ENCODE results near the gene ACP6. TPM values are rescaled to one million over a fixed set of nuclear protein-coding genes. Genes with fewer than 3 reads are reported as not detected.
"Not testable (repeated sequence)": the region's sequence is repeated elsewhere in the genome, so short reads cannot be mapped to it uniquely, and the experiment has no call there.

ACP6 gene
- total RNA-seq, 1 donor from 2014 or later, result 17.6 TPM

- intact Hi-C loops (cut with DNase I), result no loop called here
- DNase-seq (ENCODE audit: low spot score) (no peak), ATAC-seq (no peak)
These were observed 44.0 kb downstream of the ACP6 start for GRCh38 chr1:147626291-147626690.

GRCh38 chr1:147625362-147625995 lies 44.8 kb downstream of the ACP6 start:
- intact Hi-C loops (cut with DNase I), result no loop called here
- ATAC-seq, result no peak
- no peak for DNase-seq (ENCODE audit: low spot score)

- intact Hi-C loops (cut with DNase I), result no loop called here
- no peak for ATAC-seq
- DNase-seq (ENCODE audit: low spot score), result no peak
These were observed 45.8 kb downstream of the ACP6 start for GRCh38 chr1:147624529-147624928.

- ATAC-seq, result no peak
- no peak for DNase-seq (ENCODE audit: low spot score)
- intact Hi-C loops (cut with DNase I), result no loop called here
These were observed 46.3 kb downstream of the ACP6 start for GRCh38 chr1:147624011-147624410.

- intact Hi-C loops (cut with DNase I), result loop anchor here (1.0 kb wide), 1 partner anchor 9 kb away; no protein-coding TSS in a partner anchor
- DNase-seq (ENCODE audit: low spot score) (no peak), ATAC-seq (no peak)
These were observed 47.6 kb downstream of the ACP6 start for GRCh38 chr1:147622731-147623130.

- DNase-seq (ENCODE audit: low spot score) (no peak), ATAC-seq (peak; percentile 14)
- intact Hi-C loops (cut with DNase I), result no loop called here
These were observed 49.8 kb downstream of the ACP6 start for GRCh38 chr1:147620543-147620942.

GRCh38 chr1:147619741-147620140 lies 50.6 kb downstream of the ACP6 start:
- ATAC-seq, result no peak
- intact Hi-C loops (cut with DNase I), result no loop called here
- DNase-seq (ENCODE audit: low spot score), result no peak

GRCh38 chr1:147618771-147619170 lies 51.6 kb downstream of the ACP6 start:
- ATAC-seq, result no peak
- no peak for DNase-seq (ENCODE audit: low spot score)
- intact Hi-C loops (cut with DNase I), result no loop called here

GRCh38 chr1:147618077-147618569 lies 52.2 kb downstream of the ACP6 start:
- ATAC-seq (no peak), DNase-seq (ENCODE audit: low spot score) (no peak)
- intact Hi-C loops (cut with DNase I), result no loop called here

GRCh38 chr1:147614966-147615365 lies 55.4 kb downstream of the ACP6 start:
- intact Hi-C loops (cut with DNase I); ATAC-seq: not testable (repeated sequence)

GRCh38 chr1:147613506-147613905 lies 56.8 kb downstream of the ACP6 start:
- DNase-seq (ENCODE audit: low spot score) (no peak), ATAC-seq (no peak)
- intact Hi-C loops (cut with DNase I), result loop anchor here (1.0 kb wide), 1 partner anchor 9 kb away; no protein-coding TSS in a partner anchor

More at GRCh38 chr1:147614966-147615365, 55.4 kb downstream of the ACP6 start:
- DNase-seq (ENCODE audit: low spot score), result not testable (repeated sequence)

- no peak for ATAC-seq
- intact Hi-C loops (cut with DNase I), result no loop called here
- DNase-seq (ENCODE audit: low spot score), result no peak
These were observed 58.0 kb downstream of the ACP6 start for GRCh38 chr1:147612366-147612765.

- ATAC-seq (no peak), DNase-seq (ENCODE audit: low spot score) (no peak)
- intact Hi-C loops (cut with DNase I), result no loop called here
These were observed 58.7 kb downstream of the ACP6 start for GRCh38 chr1:147611586-147611985.

- no peak for DNase-seq (ENCODE audit: low spot score)
- intact Hi-C loops (cut with DNase I), result no loop called here
- ATAC-seq, result no peak
These were observed 59.3 kb downstream of the ACP6 start for GRCh38 chr1:147611021-147611426.

GRCh38 chr1:147609358-147609757 lies 61.0 kb downstream of the ACP6 start:
- DNase-seq (ENCODE audit: low spot score), result no peak
- intact Hi-C loops (cut with DNase I), result no loop called here
- ATAC-seq, result no peak

- ATAC-seq, result no peak
These were observed 61.7 kb downstream of the ACP6 start for GRCh38 chr1:147608596-147608995.

GRCh38 chr1:147605591-147605990 lies 64.7 kb downstream of the ACP6 start:
- no peak for ATAC-seq
- intact Hi-C loops (cut with DNase I), result no loop called here
- DNase-seq (ENCODE audit: low spot score), result no peak

More at GRCh38 chr1:147608596-147608995, 61.7 kb downstream of the ACP6 start:
- intact Hi-C loops (cut with DNase I), result no loop called here
- DNase-seq (ENCODE audit: low spot score), result no peak

GRCh38 chr1:147603986-147604385 lies 66.3 kb downstream of the ACP6 start:
- intact Hi-C loops (cut with DNase I), result no loop called here
- DNase-seq (ENCODE audit: low spot score) (no peak), ATAC-seq (no peak)

GRCh38 chr1:147600119-147601111 lies 69.9 kb downstream of the ACP6 start:
- intact Hi-C loops (cut with DNase I), result no loop called here
- DNase-seq (ENCODE audit: low spot score), result no peak
- ATAC-seq, result no peak
